D721Med (cell line): Measurements from ENCODE around the gene TCEAL3.
A peak's percentile ranks its signal among the peaks of the same experiment; 100 is the strongest.
"Not testable (repeated sequence)": the region's sequence is repeated elsewhere in the genome, so short reads cannot be mapped to it uniquely, and the experiment has no call there.

Experiments used
- DNase-seq: peaks from one replicate; pipeline ENCODE4 v3.0.0; 2011; ENCODE audit warnings: low spot score; ENCODE audit not compliant: insufficient read length
- FAIRE-seq: peaks from 2 replicates; lab custom pipeline; 2011; peaks lifted over from hg19 to GRCh38; lab: Jason Lieb, UNC
- TF ChIP-seq, protein P1 (sequence below): IDR thresholded peaks from 2 replicates; pipeline ENCODE4 v1.5.1; 2012; ENCODE audit warnings: mild to moderate bottlenecking, control low read depth; ENCODE audit not compliant: insufficient read depth; ENCODE audit errors: missing control alignments

TCEAL3 gene

DNA sequence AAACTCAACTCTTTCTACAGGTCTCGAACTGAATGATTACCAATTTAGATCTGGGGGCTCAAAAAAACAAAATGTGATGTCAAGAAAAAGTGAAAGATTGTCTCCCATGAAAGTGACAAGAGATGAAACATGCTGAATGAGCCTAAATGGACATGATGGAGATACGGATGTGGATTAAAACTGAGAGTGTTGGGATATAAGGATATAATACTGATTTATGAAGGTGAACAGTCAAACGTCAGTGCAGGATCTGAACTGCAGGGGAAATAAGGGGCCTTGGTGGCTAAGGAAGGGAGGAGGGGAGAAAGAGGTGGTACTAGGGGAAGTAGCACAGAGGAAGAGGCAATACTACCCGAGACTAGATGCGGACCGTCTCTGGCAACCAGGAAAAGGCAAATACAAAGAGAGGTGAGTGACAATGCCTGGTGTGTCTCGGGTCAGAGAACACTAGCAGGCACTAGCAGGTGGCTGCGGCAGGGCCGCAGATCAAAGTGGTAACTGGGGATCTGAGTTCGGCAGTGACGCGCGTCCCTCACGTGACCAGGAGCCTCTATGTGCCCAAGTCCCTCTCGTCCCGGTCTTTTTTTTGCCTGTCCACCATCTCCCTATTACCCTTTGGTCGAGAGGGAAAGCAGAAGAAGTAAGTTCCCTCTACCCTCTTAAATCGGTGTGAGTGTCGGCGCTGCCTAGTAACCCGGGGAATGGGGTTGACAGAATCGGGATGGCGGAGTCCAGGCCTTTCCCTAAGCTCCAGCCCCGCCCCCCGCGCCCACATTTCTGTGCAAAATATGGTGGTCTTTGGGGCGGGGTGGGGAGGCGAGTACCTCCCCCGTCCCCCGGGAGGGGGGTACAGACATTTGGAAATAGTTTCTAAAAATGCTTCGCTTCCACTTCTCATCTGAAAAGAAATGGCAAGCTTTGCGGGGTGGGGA, 20.9 kb downstream of the TCEAL3 start, which contains the start of gene TCEAL1:
TSS of gene TCEAL1 (plus strand) at position 590 of the 932 bp plus-strand sequence. CDS start 942 bp downstream, outside the sequence.
- FAIRE-seq: no peak

DNA sequence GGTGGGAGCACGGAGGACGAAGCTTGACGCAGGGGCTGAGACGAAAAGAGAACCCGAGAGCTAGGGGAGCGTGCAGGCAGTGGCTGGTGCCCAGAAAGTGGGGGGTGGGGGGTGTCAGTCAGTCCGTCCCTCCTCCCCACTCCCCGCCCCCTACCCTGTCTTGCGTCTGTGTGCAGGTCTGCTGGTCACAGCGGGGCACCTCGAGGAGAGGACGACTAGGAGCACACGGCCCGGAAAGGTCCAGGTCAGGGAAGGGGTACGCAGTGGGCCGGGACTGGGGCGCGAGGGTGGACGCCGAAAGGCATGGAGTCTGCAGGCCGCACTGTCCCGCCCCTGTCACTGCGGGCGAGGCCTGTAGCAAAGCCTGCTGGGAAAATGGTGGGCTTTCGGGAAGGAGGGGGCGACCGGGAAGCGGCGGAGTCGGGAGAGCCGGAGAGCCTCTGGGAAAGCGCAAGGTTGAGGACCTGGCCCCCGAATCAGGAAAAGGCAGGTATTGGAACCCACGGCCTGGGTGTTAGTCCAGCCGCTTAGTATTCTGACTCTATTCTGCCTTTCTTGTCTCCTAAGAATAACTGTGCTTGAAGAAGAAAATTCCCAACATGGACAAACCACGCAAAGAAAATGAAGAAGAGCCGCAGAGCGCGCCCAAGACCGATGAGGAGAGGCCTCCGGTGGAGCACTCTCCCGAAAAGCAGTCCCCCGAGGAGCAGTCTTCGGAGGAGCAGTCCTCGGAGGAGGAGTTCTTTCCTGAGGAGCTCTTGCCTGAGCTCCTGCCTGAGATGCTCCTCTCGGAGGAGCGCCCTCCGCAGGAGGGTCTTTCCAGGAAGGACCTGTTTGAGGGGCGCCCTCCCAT, 21.8 kb downstream of the TCEAL3 start:
- DNase-seq (no peak), FAIRE-seq (no peak)
- TF ChIP-seq, protein P1, sequence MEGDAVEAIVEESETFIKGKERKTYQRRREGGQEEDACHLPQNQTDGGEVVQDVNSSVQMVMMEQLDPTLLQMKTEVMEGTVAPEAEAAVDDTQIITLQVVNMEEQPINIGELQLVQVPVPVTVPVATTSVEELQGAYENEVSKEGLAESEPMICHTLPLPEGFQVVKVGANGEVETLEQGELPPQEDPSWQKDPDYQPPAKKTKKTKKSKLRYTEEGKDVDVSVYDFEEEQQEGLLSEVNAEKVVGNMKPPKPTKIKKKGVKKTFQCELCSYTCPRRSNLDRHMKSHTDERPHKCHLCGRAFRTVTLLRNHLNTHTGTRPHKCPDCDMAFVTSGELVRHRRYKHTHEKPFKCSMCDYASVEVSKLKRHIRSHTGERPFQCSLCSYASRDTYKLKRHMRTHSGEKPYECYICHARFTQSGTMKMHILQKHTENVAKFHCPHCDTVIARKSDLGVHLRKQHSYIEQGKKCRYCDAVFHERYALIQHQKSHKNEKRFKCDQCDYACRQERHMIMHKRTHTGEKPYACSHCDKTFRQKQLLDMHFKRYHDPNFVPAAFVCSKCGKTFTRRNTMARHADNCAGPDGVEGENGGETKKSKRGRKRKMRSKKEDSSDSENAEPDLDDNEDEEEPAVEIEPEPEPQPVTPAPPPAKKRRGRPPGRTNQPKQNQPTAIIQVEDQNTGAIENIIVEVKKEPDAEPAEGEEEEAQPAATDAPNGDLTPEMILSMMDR: peak; percentile 69

More for the DNA sequence above, 20.9 kb downstream of the TCEAL3 start, which contains the start of gene TCEAL1:
- TF ChIP-seq, protein P1: no peak
- DNase-seq: no peak

DNA sequence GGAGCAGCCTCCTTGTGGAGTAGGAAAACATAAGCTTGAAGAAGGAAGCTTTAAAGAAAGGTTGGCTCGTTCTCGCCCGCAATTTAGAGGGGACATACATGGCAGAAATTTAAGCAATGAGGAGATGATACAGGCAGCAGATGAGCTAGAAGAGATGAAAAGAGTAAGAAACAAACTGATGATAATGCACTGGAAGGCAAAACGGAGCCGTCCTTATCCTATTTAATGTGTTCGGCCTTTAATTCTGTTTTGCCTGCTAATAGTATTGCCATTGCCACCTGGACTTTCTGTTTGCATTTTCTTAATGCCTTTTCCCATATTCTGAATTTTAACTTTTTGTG, 22.4 kb downstream of the TCEAL3 start:
- FAIRE-seq (no peak), DNase-seq (no peak)
- TF ChIP-seq, protein P1: no peak

DNA sequence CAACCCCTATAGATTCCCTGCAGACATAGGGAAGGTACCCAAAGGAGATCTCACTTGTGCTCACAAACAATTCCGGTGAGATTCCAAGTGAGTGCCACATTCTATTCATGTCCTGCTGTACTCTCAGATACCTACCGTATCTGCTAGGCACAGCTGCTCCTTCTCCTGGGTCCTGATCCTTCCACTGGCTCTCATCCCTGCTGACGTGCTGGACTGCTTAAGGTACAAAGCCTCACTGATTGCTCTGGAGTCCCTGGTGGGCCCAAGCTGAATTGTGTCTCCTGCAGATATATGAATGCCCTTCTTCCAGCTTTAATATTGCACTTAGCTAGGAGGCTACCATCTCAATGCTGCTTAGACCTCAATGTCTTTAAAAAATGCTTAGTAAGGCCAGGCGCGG, 23.4 kb downstream of the TCEAL3 start:
- TF ChIP-seq, protein P1: no peak
- FAIRE-seq (no peak), DNase-seq (no peak)

DNA sequence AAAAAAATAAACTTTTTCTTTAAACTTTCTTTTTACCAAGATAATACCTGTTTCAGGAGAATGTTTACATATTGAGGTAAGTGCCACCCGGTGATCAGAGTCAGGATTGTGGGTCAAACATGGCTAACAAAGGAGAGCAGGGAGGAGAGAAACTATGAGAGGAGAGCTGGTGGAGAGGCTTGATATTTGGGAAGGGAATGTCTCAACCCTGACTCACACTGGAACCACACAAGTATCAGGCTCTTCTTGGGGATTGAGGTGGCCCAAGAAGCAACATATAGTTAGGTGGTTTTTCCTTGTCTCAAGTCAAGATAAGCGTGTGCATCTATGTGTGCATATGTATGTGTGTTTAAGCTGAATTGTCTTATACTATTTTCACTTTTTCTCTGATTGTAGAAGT, 27.7 kb downstream of the TCEAL3 start:
- TF ChIP-seq, protein P1: no peak
- DNase-seq: no peak
- FAIRE-seq: no peak

DNA sequence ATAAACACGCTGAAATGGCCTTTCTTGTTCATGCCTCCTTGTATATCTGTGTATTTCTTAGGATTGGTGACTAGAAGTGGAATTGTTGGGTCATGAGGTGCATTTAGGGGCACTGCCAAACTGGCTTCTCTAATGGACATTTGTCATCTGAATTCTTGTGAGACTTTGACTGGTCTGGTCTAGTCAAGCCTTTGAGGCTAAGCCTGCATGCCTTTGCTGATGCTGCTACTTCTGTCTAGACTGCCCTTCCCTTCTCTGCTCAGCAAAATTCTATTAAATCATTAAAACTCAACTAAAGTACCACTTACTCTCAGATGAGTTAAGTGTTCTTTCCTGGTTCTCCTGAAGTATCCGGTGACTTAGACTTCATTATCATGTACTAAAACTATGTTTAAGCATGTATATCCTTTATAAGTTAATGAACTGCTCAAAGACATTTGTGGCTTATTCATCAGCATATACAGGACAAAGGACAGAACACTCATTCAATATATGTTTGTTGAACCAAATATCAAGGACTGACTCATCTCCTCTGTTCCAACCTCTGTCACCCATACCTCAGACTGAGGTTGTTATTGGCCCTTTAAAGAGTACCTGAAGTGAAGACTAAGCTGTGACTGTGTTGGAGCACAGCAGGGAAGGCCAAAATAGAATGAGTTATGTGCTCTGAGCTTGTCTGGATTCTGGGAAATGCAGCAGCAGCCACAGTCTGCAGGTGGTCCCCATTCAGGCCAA, 30.0 kb downstream of the TCEAL3 start:
- DNase-seq (no peak), FAIRE-seq (no peak)
- TF ChIP-seq, protein P1: no peak

DNA sequence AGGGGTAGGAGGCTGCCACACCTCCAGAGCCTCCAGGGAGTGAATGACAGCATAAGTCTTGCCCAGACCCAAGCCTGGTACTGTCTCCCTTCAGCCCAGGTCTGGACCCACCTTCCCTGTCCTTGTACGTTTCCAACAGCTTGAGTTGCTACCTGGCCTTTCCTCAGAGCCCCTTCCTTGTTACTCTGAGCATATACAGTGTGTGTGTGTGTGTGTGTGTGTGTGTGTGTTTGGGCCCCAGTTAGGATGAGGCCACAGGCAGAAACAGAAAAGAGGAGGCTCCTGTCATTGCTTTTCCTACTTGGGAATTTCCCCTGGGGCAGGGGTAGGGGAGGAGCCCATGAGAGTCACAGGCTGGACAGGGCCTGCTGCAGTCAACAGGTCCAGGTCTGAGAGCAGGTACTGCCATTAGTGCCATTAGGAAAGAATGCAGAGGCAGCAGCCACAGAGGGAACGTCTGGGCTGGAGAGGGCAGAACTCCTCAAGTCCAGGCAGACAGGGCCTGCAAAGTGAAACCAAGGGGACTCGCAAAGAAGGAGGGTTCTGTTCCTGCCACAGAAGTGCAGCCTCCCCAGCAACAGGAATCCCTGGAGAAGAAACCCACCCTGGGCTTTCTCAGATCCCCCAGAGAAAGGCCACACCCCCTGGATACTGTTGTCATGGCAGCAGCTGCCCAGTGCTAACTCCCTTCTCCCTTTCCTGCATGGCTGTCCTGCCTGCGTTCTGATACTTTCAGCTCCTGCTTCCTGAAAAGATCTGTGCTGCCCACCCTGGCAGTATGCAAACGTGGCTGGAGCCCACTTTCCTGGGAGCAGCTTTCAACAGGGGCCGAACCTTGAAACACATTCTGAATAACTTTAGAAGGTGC, 30.9 kb downstream of the TCEAL3 start:
- not testable (repeated sequence) for DNase-seq, FAIRE-seq
